Natural killer cell (primary cell): ENCODE data around the gene CNOT1. TPM values are rescaled to one million over a fixed set of nuclear protein-coding genes. Genes with fewer than 3 reads are reported as not detected.

ENCODE experiments used
- ATAC-seq, 3 donors: fragments of 150-1000 bp in 2 of 3; fragments of 200-7000 bp in 1 of 3; cut with Tn5 transposase; 1 replicate in 1 of 3; 2 replicates in 2 of 3; pipeline ENCODE4 v1.10.0; 2021; ENCODE audit warnings: mild to moderate bottlenecking in 2 of 3, moderate library complexity in 2 of 3
- DNase-seq, 2 donors: peaks; one replicate each; pipeline versions ENCODE4 v3.0.0 to v3.0.0-alpha.2; 2013 to 2021; ENCODE audit warnings: mixed read lengths in 1 of 2
- H3K27ac ChIP-seq: one replicate; pipeline ENCODE4 v1.5.1; 2013; ENCODE audit warnings: mild to moderate bottlenecking, low read length
- H3K27me3 ChIP-seq: one replicate; pipeline ENCODE4 v1.6.1; 2013; ENCODE audit warnings: low read length; ENCODE audit not compliant: control insufficient read depth, insufficient read depth
- H3K36me3 ChIP-seq: one replicate; pipeline ENCODE4 v1.6.1; 2013; ENCODE audit warnings: low read length; ENCODE audit not compliant: control insufficient read depth, insufficient read depth
- H3K4me1 ChIP-seq: one replicate; pipeline ENCODE4 v1.6.1; 2013; ENCODE audit warnings: low read length; ENCODE audit not compliant: control insufficient read depth, insufficient read depth
- H3K4me3 ChIP-seq: one replicate; pipeline ENCODE4 v1.5.1; 2013; ENCODE audit warnings: low read length
- H3K9me3 ChIP-seq: one replicate; pipeline ENCODE4 v1.6.1; 2013; ENCODE audit warnings: low read length; ENCODE audit not compliant: control insufficient read depth, insufficient read depth
- H3K27ac Mint-ChIP-seq, 2 donors: one replicate each; pipeline ENCODE4 v1.8.0; 2022; ENCODE audit warnings: mild to moderate bottlenecking in 2 of 2, mixed read lengths in 2 of 2, moderate library complexity in 1 of 2
- H3K27me3 Mint-ChIP-seq, 2 donors: one replicate each; pipeline ENCODE4 v1.8.0; 2022; ENCODE audit warnings: low read depth in 2 of 2, mixed read lengths in 2 of 2
- H3K36me3 Mint-ChIP-seq: one replicate; pipeline ENCODE4 v1.8.0; 2022; ENCODE audit warnings: mixed read lengths
- H3K4me1 Mint-ChIP-seq, 2 donors: one replicate each; pipeline ENCODE4 v1.8.0; 2022; ENCODE audit warnings: mixed read lengths in 2 of 2
- H3K4me3 Mint-ChIP-seq: one replicate; pipeline ENCODE4 v1.8.0; 2022; ENCODE audit warnings: mild to moderate bottlenecking, moderate library complexity, mixed read lengths
- H3K9me3 Mint-ChIP-seq, 2 donors: one replicate each; pipeline ENCODE4 v1.8.0; 2022; ENCODE audit warnings: mixed read lengths in 2 of 2
- WGBS: methylation state at CpG from one replicate; pipeline ENCODE4 v1.1.7; 2013; ENCODE audit warnings: missing lambda C conversion rate; ENCODE audit not compliant: insufficient coverage; 5-methylcytosine and 5-hydroxymethylcytosine counted together
- intact Hi-C: fragments of 100-400 bp; cut with micrococcal nuclease; formaldehyde crosslinking; loops from one replicate; pipeline ENCODE4 v1.14.2; 2022
- total RNA-seq, 4 donors: library from RNA; stranded (reverse); fragments of 120-200 nt in 1 of 4; gene quantifications; one replicate each; pipeline versions ENCODE4 v1.2.3 to v1.2.4, GENCODE V29; 2013 to 2022
- TF ChIP-seq, protein P1 (sequence below): fragments of 200-600 bp; IDR thresholded peaks from one replicate; pipeline ENCODE4 v1.8.0; 2022; ENCODE audit warnings: antibody characterized with exemption

Gene CNOT1
- total RNA-seq, 3 donors from 2014 or later (not counting 1 experiment from before 2014, with no cell fraction given) = 242 to 275 (median 249) TPM

DNA sequence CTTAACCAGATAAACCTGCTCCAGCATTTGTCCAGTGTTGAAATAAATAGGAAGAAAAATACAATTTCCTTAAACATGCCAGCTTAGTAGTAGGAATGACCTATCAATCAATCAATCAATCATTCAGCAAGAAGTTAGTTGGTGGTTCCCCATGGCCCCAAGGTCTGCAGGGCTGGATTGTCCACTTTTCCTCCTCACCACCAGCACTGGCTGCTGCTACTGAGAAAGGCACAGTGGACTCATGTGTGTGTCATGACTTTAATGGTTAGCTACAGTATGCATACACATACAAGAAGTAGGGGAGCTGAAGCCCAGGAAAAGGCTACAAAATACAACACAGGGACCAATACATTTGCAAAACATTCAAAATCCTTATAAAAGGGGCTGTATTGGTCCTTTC, 109.9 kb downstream of the CNOT1 start:
- ATAC-seq = no peak
- H3K4me3 ChIP-seq = no peak overlapping the region
- Mint-ChIP-seq H3K9me3 (no peaks in the 10 kb centered on the region), H3K4me3 (no peak overlapping the region), H3K4me1 (peaks cover 11 to 19% of the 10 kb centered on the region in 2 donors), H3K27ac (no peak overlapping the region), H3K36me3 (no peaks in the 10 kb centered on the region), H3K27me3 (no peaks in the 10 kb centered on the region)
- TF ChIP-seq, protein P1, sequence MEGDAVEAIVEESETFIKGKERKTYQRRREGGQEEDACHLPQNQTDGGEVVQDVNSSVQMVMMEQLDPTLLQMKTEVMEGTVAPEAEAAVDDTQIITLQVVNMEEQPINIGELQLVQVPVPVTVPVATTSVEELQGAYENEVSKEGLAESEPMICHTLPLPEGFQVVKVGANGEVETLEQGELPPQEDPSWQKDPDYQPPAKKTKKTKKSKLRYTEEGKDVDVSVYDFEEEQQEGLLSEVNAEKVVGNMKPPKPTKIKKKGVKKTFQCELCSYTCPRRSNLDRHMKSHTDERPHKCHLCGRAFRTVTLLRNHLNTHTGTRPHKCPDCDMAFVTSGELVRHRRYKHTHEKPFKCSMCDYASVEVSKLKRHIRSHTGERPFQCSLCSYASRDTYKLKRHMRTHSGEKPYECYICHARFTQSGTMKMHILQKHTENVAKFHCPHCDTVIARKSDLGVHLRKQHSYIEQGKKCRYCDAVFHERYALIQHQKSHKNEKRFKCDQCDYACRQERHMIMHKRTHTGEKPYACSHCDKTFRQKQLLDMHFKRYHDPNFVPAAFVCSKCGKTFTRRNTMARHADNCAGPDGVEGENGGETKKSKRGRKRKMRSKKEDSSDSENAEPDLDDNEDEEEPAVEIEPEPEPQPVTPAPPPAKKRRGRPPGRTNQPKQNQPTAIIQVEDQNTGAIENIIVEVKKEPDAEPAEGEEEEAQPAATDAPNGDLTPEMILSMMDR = no peak
- H3K36me3 ChIP-seq = peaks cover 63% of the 10 kb centered on the region
- no peaks in the 10 kb centered on the region for H3K9me3 ChIP-seq
- H3K27ac ChIP-seq = no peak overlapping the region
- H3K27me3 ChIP-seq = no peaks in the 10 kb centered on the region
- no peak for DNase-seq
- intact Hi-C loops = no loop called here
- H3K4me1 ChIP-seq = peaks cover 11% of the 10 kb centered on the region

DNA sequence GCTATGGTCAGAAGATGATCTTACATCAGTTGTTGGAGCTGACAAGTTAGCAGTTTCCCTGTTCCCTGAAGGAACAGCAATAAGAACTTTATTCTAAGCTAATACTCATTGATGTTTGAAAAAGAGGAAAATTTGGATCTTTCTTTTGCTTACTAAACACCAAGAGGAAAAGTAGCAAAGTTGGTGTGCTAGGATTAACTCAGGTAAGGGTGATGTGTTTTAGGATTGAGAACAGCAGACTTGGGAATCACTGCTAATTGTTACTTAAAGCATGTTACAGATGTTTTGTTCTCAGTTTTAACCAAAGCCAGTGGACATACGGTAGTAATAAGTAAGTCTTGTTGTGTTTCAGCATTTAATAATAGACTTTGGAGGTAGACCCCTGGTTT, 110.7 kb downstream of the CNOT1 start:
- ATAC-seq (no peak), DNase-seq (no peak)
- H3K36me3 ChIP-seq = peaks cover 56% of the 10 kb centered on the region
- no peak overlapping the region for H3K4me3 ChIP-seq
- H3K4me3 Mint-ChIP-seq = no peak overlapping the region
- 64% methylated on average over 1 of the region's 1 CpG for WGBS
- no peaks in the 10 kb centered on the region for H3K36me3 Mint-ChIP-seq
- H3K4me1 ChIP-seq = peaks cover 17% of the 10 kb centered on the region
- peak overlapping the region; percentile 12 to 13 for H3K27ac Mint-ChIP-seq
- H3K27me3 Mint-ChIP-seq = no peaks in the 10 kb centered on the region
- no peaks in the 10 kb centered on the region for H3K9me3 ChIP-seq
- H3K9me3 Mint-ChIP-seq = no peaks in the 10 kb centered on the region
- H3K27me3 ChIP-seq = no peaks in the 10 kb centered on the region
- TF ChIP-seq, protein P1 = no peak
- H3K4me1 Mint-ChIP-seq = peaks cover 12 to 21% of the 10 kb centered on the region in 2 donors
- intact Hi-C loops = no loop called here
- H3K27ac ChIP-seq = no peak overlapping the region

DNA sequence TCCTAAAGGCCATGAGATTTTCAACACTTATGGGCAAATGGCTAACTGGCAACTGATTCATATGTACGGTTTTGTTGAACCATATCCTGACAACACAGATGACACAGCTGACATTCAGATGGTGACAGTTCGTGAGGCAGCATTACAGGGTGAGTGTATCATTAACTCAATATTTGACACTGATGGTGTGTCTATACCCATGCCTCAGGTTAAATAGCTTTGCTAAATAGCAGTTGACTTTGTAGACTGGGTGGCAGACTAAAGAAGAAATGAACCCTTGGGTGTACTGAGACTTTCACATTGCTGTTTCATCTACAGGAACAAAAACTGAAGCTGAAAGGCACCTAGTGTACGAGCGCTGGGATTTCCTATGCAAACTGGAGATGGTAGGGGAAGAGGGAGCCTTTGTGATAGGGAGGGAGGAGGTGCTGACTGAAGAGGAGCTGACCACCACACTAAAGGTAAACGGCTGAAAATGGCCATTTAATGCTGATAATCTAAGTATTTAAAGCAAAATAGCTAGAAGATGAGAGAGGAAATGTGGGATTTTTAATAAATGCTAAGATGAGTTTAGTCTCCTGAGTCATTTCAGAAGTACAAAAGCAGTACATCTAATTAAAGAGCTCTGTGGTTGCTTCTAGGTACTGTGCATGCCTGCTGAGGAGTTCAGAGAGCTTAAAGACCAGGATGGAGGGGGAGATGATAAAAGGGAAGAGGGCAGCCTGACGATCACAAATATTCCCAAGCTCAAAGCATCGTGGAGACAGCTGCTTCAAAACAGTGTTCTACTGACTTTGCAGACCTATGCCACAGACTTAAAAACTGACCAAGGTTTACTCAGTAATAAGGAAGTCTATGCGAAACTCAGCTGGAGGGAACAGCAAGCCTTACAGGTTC, 111.3 kb downstream of the CNOT1 start:
- Mint-ChIP-seq H3K27ac (peak overlapping the region; percentile 12 to 13), H3K4me1 (peaks cover 12 to 21% of the 10 kb centered on the region in 2 donors), H3K9me3 (no peaks in the 10 kb centered on the region), H3K27me3 (no peaks in the 10 kb centered on the region), H3K4me3 (peak overlapping the region; percentile 21), H3K36me3 (no peaks in the 10 kb centered on the region)
- WGBS = 73% methylated on average over 8 of the region's 8 CpGs
- no peaks in the 10 kb centered on the region for H3K9me3 ChIP-seq
- H3K4me1 ChIP-seq = peaks cover 17% of the 10 kb centered on the region
- peaks cover 53% of the 10 kb centered on the region for H3K36me3 ChIP-seq
- no peaks in the 10 kb centered on the region for H3K27me3 ChIP-seq
- intact Hi-C loops = no loop called here
- TF ChIP-seq, protein P1 = no peak
- H3K27ac ChIP-seq = no peak overlapping the region
- no peak overlapping the region for H3K4me3 ChIP-seq
- ATAC-seq = no peak
- DNase-seq = no peak
